WI38 (cell line): Measurements from ENCODE around the gene PCDHGA12.
"Not testable (repeated sequence)": the region's sequence is repeated elsewhere in the genome, so short reads cannot be mapped to it uniquely, and the experiment has no call there.

Source experiments
- H3K4me3 ChIP-seq: 2 replicates; pipeline ENCODE4 v1.5.1; 2011; ENCODE audit warnings: low read depth, mild to moderate bottlenecking, control low read depth, low read length
- TF ChIP-seq, protein P1 (sequence below): IDR thresholded peaks from 2 replicates; pipeline ENCODE4 v1.5.1; 2012; ENCODE audit warnings: low read depth, mild to moderate bottlenecking, control low read depth, low read length

PCDHGA12 gene

DNA sequence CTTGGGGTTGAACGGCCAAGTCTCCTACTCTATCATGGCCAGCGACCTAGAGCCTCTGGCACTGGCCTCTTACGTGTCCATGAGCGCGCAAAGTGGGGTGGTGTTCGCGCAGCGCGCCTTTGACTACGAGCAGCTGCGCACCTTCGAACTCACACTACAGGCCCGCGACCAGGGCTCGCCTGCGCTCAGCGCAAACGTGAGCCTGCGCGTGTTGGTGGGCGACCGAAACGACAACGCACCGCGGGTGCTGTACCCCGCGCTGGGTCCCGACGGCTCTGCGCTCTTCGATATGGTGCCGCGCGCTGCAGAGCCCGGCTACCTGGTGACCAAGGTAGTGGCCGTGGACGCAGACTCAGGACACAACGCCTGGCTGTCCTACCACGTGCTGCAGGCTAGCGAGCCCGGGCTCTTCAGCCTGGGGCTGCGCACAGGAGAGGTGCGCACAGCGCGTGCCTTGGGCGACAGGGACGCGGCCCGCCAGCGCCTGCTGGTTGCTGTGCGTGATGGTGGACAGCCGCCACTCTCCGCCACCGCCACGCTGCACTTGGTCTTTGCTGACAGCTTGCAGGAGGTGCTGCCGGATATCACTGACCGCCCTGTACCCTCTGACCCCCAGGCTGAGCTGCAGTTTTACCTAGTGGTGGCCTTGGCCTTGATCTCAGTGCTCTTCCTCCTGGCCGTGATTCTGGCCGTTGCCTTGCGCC, 30.6 kb upstream of the PCDHGA12 start:
- H3K4me3 ChIP-seq = no peak overlapping the region
- TF ChIP-seq, protein P1, sequence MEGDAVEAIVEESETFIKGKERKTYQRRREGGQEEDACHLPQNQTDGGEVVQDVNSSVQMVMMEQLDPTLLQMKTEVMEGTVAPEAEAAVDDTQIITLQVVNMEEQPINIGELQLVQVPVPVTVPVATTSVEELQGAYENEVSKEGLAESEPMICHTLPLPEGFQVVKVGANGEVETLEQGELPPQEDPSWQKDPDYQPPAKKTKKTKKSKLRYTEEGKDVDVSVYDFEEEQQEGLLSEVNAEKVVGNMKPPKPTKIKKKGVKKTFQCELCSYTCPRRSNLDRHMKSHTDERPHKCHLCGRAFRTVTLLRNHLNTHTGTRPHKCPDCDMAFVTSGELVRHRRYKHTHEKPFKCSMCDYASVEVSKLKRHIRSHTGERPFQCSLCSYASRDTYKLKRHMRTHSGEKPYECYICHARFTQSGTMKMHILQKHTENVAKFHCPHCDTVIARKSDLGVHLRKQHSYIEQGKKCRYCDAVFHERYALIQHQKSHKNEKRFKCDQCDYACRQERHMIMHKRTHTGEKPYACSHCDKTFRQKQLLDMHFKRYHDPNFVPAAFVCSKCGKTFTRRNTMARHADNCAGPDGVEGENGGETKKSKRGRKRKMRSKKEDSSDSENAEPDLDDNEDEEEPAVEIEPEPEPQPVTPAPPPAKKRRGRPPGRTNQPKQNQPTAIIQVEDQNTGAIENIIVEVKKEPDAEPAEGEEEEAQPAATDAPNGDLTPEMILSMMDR = no peak

DNA sequence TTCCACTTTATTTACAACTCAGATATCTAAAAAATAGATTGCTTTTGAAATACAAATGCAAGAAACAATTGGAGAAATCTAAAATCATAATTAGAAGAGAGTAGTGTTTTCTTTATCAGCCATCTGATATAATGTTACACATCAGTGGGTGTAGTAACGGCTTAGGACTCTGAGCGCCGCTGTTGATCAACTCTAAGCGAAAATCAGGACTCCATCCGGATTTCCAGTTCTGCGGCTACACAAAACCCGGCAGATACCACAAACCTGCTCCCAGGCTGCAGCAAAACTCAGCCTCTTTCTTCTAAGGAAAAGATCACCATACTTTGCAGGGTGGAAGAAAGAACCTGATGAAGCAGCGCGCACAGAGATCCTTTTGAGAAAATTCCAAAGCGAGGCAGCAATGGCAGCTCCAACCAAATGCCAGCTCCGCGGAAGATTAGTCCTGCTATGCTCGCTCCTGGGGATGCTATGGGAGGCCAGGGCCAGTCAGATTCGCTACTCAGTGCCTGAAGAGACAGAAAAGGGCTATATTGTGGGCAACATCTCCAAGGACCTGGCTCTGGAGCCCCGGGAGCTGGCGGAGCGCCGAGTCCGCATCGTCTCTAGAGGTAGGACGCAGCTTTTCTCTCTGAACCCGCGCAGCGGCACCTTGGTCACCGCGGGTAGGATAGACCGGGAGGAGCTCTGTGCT, 27.6 kb upstream of the PCDHGA12 start, which contains the start of gene PCDHGA9:
Gene PCDHGA9 (plus strand): TSS at position 226 of the 691 bp plus-strand sequence. CDS start 175 bp downstream, at position 401.
- TF ChIP-seq, protein P1 = no peak; the same call in 1 of the 2 replicates
- no peak within 1 kb of the TSS for H3K4me3 ChIP-seq

DNA sequence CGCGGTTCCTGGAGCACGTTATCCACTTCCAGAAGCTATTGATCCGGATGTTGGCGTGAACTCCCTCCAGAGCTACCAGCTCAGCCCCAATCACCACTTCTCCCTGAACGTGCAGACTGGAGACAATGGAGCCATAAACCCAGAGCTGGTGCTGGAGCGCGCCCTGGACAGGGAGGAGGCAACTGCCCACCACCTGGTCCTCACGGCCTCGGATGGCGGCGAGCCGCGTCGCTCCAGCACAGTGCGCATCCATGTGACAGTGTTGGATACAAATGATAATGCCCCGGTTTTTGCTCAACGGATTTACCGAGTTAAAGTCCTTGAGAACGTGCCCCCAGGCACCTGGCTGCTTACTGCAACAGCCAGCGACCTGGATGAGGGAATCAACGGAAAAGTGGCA, 26.9 kb upstream of the PCDHGA12 start:
- H3K4me3 ChIP-seq = no peak overlapping the region
- TF ChIP-seq, protein P1 = no peak

DNA sequence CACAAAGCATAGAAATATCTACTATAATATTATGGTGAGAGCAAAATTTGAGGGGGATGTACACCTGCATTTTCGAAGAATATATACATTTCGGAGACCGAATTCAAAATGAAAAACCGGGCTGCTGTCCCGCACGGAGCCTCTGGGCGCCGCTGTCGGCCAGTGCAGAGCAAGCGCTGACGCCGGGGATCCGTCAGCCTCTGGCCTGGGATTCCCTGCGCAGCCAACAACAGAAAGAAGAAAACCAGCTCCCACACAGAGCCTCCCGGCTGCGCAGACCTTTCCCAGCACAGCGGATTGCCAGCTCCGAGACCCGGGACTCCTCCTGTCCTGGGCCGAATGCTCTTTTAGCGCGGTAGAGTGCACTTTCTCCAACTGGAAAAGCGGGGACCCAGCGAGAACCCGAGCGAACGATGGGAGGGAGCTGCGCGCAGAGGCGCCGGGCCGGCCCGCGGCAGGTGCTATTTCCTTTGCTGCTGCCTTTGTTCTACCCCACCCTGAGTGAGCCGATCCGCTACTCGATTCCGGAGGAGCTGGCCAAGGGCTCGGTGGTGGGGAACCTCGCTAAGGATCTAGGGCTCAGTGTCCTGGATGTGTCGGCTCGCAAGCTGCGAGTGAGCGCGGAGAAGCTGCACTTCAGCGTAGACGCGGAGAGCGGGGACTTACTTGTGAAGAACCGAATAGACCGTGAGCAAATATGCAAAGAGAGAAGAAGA, 22.4 kb upstream of the PCDHGA12 start, which contains the start of gene PCDHGB6:
Gene PCDHGB6 (plus strand): TSS at position 232 of the 716 bp plus-strand sequence. CDS start 182 bp downstream, at position 414.
- TF ChIP-seq, protein P1 = 0 out of 2 replicates have a peak, but pooled peaks have one; percentile 15
- H3K4me3 ChIP-seq = not testable (repeated sequence)

DNA sequence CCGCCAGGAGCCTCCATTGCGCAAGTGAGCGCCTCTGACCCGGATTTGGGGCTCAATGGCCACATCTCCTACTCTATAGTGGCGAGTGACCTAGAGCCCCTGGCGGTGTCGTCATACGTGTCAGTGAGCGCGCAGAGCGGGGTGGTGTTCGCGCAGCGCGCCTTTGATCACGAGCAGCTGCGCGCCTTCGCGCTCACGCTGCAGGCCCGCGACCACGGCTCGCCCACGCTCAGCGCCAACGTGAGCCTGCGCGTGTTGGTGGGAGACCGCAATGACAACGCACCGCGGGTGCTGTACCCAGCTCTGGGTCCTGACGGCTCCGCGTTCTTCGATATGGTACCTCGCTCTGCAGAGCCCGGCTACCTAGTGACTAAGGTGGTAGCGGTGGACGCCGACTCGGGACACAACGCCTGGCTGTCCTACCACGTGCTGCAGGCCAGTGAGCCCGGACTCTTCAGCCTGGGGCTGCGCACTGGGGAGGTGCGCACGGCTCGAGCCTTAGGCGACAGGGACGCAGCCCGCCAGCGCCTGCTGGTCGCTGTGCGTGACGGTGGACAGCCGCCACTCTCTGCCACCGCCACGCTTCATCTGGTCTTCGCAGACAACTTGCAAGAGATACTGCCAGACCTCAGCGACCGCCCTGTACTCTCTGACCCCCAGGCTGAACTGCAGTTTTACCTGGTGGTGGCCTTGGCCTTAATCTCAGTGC, 20.6 kb upstream of the PCDHGA12 start:
- TF ChIP-seq, protein P1 = no peak

DNA sequence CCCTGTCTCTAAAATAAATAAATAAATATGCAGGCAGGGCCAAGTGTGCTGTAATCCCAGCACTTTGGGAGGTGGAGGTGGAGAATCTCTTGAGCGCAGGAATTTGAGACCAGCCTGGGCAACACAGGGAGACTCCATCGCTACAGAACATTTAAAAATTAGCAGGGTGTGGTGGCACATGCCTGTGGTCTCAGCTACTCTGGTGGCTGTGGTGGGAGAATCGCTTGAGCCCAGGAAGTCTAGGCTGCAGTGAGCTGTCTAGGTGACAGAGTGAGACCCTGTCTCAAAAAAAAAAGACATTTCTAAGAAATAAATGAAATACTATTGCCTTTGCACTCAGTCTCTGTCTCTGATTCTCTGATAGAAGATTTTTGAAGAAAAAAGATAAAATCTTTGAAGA, 18.7 kb upstream of the PCDHGA12 start:
- H3K4me3 ChIP-seq = no peak overlapping the region
- TF ChIP-seq, protein P1 = no peak

More for the DNA sequence above, 20.6 kb upstream of the PCDHGA12 start:
- H3K4me3 ChIP-seq = no peak overlapping the region
